ENCODE data around the gene MRPS27. TPM values are rescaled to one million over a fixed set of nuclear protein-coding genes. Genes with fewer than 3 reads are reported as not detected.
A peak's percentile ranks its signal among the peaks of the same experiment; 100 is the strongest.

Gene MRPS27
- total RNA-seq, 1 experiment from 2014 or later: 120 TPM

DNA sequence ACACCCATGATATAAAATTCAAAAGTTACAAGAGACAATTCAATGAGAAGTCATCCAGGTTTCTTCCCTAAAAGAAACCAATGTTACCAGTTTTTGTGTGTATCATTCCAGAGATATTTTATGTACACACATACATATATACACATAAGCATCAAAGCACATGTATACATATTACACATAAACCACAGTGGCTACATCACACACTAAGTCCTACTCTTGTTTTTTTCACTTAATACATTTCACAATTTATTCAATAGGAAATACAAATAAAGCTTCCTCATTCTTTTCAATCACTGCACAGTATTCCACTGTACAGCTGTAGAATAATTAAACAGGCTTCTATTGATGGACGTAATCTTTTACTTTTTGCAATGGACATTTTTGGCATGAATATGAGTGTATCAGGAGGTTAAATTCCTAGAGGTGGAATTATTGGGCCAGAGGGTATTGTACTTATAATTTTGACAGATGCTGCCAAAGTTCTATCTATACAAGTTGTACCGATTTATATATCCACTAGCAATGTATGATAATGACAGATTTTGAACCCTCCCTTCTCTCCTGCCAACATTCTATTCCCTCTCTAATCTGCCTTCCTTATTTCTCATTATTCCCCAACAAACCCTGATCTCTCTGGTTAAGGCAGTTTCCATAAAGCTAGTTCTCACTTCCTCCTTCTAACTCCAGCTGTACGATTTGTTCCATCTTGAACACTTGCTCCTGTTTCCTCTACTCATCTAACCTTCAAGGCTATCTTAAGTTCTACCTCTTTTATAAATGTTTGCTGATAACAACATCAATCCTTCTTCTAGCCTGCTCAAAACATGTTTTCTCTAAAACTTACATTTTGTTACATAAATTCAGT lies 35.2 kb downstream of the MRPS27 start:
- Histone ChIP-seq H3K9me3 (ENCODE audit: low read length) (no peaks in the 10 kb centered on the region), H2AFZ (ENCODE audit: low read length) (no peak overlapping the region), H3K4me2 (ENCODE audit: low read depth, low read length, poor library complexity, severe bottlenecking) (peak overlapping the region; percentile 52), H3K27ac (ENCODE audit: low read length) (peak overlapping the region; percentile 83), H3K9me2 (replicated peaks; ENCODE audit: insufficient read depth, low read length) (no peaks in the 10 kb centered on the region), H3K9ac (ENCODE audit: low read length) (peak overlapping the region; percentile 24), H4K20me1 (ENCODE audit: insufficient read depth, low read depth, low read length) (no peaks in the 10 kb centered on the region), H3K4me3 (ENCODE audit: low read length) (0 out of 2 replicates have a peak overlapping the region, but pooled peaks have one; percentile 4), H3K27me3 (ENCODE audit: low read length) (no peaks in the 10 kb centered on the region), H3K79me2 (ENCODE audit: low read length) (peaks cover 75% of the 10 kb centered on the region), H3K4me1 (ENCODE audit: low read length) (peaks cover 50% of the 10 kb centered on the region), H3K36me3 (ENCODE audit: insufficient read depth, low read length) (peaks cover 28% of the 10 kb centered on the region)
- peak; percentile 66 for DNase-seq

DNA sequence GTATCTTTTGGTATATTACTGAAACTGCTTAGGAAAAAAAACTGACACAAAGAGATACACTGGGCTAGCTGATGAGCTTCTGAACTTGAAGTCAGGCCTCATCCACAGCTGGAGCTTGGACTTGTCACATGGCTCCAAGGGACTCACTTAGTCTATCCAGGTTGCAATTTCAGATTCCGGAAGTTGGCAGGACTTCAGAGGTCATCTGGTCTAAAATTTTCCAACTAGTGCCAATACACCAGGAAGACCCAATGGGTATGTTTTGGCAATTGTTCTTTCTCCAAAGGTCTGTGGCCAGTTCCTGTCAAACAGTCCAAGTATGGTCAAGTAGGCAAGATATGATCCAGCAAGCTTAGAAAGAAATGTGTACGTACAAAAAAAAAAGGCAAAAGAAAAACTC lies 36.7 kb downstream of the MRPS27 start:
- Histone ChIP-seq H3K27ac (ENCODE audit: low read length) (peak overlapping the region; percentile 51), H3K9me3 (ENCODE audit: low read length) (no peaks in the 10 kb centered on the region), H4K20me1 (ENCODE audit: insufficient read depth, low read depth, low read length) (no peaks in the 10 kb centered on the region), H3K4me1 (ENCODE audit: low read length) (peaks cover 38% of the 10 kb centered on the region), H3K4me2 (ENCODE audit: low read depth, low read length, poor library complexity, severe bottlenecking) (no peak overlapping the region), H3K79me2 (ENCODE audit: low read length) (peaks cover 75% of the 10 kb centered on the region), H3K36me3 (ENCODE audit: insufficient read depth, low read length) (peaks cover 32% of the 10 kb centered on the region), H3K9ac (ENCODE audit: low read length) (no peak overlapping the region), H3K27me3 (ENCODE audit: low read length) (no peaks in the 10 kb centered on the region), H3K4me3 (ENCODE audit: low read length) (no peak overlapping the region), H3K9me2 (replicated peaks; ENCODE audit: insufficient read depth, low read length) (no peaks in the 10 kb centered on the region), H2AFZ (ENCODE audit: low read length) (no peak overlapping the region)
- DNase-seq: no peak

DNA sequence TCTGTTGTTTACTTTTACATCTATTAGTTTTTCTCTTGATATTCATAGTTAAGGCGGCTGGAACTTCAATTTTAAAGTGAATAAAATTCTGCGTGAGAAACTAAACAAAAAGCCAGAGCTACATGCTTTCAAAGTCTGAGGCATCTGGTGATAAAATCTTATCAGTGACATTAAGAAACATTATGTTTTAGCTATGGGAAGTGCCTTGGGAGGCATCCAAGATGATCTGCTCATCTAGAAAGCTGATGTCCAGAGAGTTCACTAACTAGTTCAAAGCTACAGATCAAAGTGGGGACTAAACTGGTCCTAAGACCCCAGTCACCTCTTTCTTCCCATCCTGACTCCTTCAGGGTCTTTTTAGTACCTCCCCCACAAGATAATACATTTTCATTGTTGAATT lies 37.2 kb downstream of the MRPS27 start:
- no peaks in the 10 kb centered on the region for H3K9me3 ChIP-seq (ENCODE audit: low read length)
- H2AFZ ChIP-seq (ENCODE audit: low read length): no peak overlapping the region
- H4K20me1 ChIP-seq (ENCODE audit: insufficient read depth, low read depth, low read length): no peaks in the 10 kb centered on the region
- H3K27ac ChIP-seq (ENCODE audit: low read length): peak overlapping the region; percentile 51
- H3K4me3 ChIP-seq (ENCODE audit: low read length): no peak overlapping the region
- H3K36me3 ChIP-seq (ENCODE audit: insufficient read depth, low read length): peaks cover 32% of the 10 kb centered on the region
- H3K79me2 ChIP-seq (ENCODE audit: low read length): peaks cover 76% of the 10 kb centered on the region
- peaks cover 38% of the 10 kb centered on the region for H3K4me1 ChIP-seq (ENCODE audit: low read length)
- no peak for DNase-seq
- H3K9me2 ChIP-seq (replicated peaks; ENCODE audit: insufficient read depth, low read length): no peaks in the 10 kb centered on the region
- H3K4me2 ChIP-seq (ENCODE audit: low read depth, low read length, poor library complexity, severe bottlenecking): no peak overlapping the region
- no peaks in the 10 kb centered on the region for H3K27me3 ChIP-seq (ENCODE audit: low read length)
- H3K9ac ChIP-seq (ENCODE audit: low read length): peak overlapping the region; percentile 7; the same call in 1 of the 2 replicates

DNA sequence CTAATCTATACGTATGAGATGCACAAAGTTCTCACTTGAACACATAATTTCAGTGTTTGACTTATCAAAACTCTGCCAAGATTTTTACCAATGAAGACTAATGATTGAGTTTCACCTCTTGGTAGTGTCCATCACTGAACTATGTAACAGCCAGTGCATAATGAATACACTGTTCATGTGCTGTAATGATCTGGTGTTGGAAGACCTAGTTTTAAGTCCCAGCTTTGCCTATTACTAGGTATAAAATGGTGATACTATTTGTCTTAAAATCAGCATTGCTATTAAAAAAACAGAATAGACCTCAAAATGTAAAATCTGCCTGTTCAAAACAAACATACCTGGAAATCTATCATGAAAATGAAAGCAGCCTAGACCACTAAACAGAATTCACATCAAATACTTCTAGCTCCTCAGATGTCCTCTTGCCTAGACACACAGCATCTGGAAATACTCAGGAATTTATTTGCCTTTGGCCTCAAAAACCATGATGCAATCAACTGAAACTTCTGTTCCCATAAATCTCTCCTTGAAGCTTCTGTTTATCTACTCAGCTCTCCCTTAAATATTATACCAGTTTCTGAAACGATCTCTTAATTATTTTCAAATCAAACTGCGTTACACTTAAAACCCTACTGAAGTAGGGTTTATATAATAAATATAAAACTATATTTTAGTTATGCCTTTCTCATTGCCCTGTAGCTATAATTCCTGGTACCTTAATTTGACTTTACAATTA lies 38.1 kb downstream of the MRPS27 start:
- Histone ChIP-seq H3K27ac (ENCODE audit: low read length) (peak overlapping the region; percentile 47), H3K36me3 (ENCODE audit: insufficient read depth, low read length) (peaks cover 32% of the 10 kb centered on the region)
- DNase-seq: no peak

DNA sequence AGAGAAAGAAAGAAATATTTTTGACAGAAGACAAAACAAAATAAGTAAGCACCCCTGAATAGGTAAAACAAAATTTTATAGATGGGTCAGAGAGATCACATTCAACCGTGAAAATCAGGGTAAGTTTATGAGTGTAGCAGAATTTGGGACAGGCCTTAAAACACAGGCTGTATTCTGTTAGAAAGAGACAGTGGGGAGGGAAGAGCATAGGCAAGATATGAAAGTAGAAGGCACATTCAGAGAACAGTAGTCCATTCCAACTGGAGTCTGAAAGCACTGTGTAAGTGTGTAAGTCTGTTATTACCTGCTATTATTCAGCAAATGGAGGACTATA lies 38.6 kb downstream of the MRPS27 start:
- Histone ChIP-seq H3K4me3 (ENCODE audit: low read length) (no peak overlapping the region), H3K4me2 (ENCODE audit: low read depth, low read length, poor library complexity, severe bottlenecking) (no peak overlapping the region), H3K9me2 (replicated peaks; ENCODE audit: insufficient read depth, low read length) (no peaks in the 10 kb centered on the region), H3K9me3 (ENCODE audit: low read length) (no peaks in the 10 kb centered on the region), H3K27ac (ENCODE audit: low read length) (peak overlapping the region; percentile 47), H3K79me2 (ENCODE audit: low read length) (peaks cover 83% of the 10 kb centered on the region), H3K27me3 (ENCODE audit: low read length) (no peaks in the 10 kb centered on the region), H4K20me1 (ENCODE audit: insufficient read depth, low read depth, low read length) (no peaks in the 10 kb centered on the region), H3K9ac (ENCODE audit: low read length) (no peak overlapping the region), H3K36me3 (ENCODE audit: insufficient read depth, low read length) (peaks cover 32% of the 10 kb centered on the region), H3K4me1 (ENCODE audit: low read length) (peaks cover 31% of the 10 kb centered on the region), H2AFZ (ENCODE audit: low read length) (no peak overlapping the region)
- DNase-seq: no peak

More for the DNA sequence above, 38.1 kb downstream of the MRPS27 start:
- Histone ChIP-seq H3K4me1 (ENCODE audit: low read length) (peaks cover 36% of the 10 kb centered on the region), H3K79me2 (ENCODE audit: low read length) (peaks cover 81% of the 10 kb centered on the region), H4K20me1 (ENCODE audit: insufficient read depth, low read depth, low read length) (no peaks in the 10 kb centered on the region), H3K4me2 (ENCODE audit: low read depth, low read length, poor library complexity, severe bottlenecking) (no peak overlapping the region), H3K9me3 (ENCODE audit: low read length) (no peaks in the 10 kb centered on the region), H3K9me2 (replicated peaks; ENCODE audit: insufficient read depth, low read length) (no peaks in the 10 kb centered on the region), H3K27me3 (ENCODE audit: low read length) (no peaks in the 10 kb centered on the region), H2AFZ (ENCODE audit: low read length) (no peak overlapping the region), H3K4me3 (ENCODE audit: low read length) (no peak overlapping the region), H3K9ac (ENCODE audit: low read length) (no peak overlapping the region)

DNA sequence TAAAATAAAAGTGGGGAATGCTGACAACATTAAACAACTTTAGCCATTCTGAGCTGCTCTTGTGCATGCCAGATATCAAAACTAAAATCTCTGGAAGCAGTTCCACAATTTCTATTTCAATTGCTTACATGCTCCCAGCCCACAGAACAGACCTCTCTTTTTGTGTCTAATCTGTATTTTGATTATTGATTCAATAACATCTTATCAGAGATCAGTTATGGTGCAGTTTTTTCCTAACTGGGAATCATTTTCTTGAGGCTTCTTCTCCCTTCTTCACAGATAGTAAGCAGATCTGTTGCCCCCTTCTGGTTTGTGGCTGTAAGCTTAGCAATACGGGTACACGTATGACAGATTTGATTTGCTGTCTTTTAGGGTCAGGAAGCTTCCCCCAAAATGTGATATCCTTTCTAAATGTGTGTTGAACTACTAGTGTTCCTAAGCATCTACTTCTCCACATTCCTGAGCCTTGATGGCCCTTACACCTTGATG lies 39.4 kb downstream of the MRPS27 start:
- H3K4me2 ChIP-seq (ENCODE audit: low read depth, low read length, poor library complexity, severe bottlenecking): no peak overlapping the region
- H3K36me3 ChIP-seq (ENCODE audit: insufficient read depth, low read length): peaks cover 32% of the 10 kb centered on the region
- H3K79me2 ChIP-seq (ENCODE audit: low read length): peaks cover 84% of the 10 kb centered on the region
- H3K9me3 ChIP-seq (ENCODE audit: low read length): no peaks in the 10 kb centered on the region
- no peaks in the 10 kb centered on the region for H4K20me1 ChIP-seq (ENCODE audit: insufficient read depth, low read depth, low read length)
- H3K27me3 ChIP-seq (ENCODE audit: low read length): no peaks in the 10 kb centered on the region
- H3K9me2 ChIP-seq (replicated peaks; ENCODE audit: insufficient read depth, low read length): no peaks in the 10 kb centered on the region
- DNase-seq: peak; percentile 60
- H2AFZ ChIP-seq (ENCODE audit: low read length): no peak overlapping the region
- peaks cover 23% of the 10 kb centered on the region for H3K4me1 ChIP-seq (ENCODE audit: low read length)
- no peak overlapping the region for H3K9ac ChIP-seq (ENCODE audit: low read length)
- H3K4me3 ChIP-seq (ENCODE audit: low read length): no peak overlapping the region
- H3K27ac ChIP-seq (ENCODE audit: low read length): peak overlapping the region; percentile 11

GRCh38 chr5:72276219-72276752 lies 43.8 kb downstream of the MRPS27 start:
- no peak for DNase-seq
- Histone ChIP-seq H3K36me3 (ENCODE audit: insufficient read depth, low read length) (peaks cover 26% of the 10 kb centered on the region), H3K9me3 (ENCODE audit: low read length) (no peaks in the 10 kb centered on the region), H3K4me1 (ENCODE audit: low read length) (0 out of 2 replicates have a peak, but pooled peaks cover 3% of the 10 kb centered on the region), H3K27me3 (ENCODE audit: low read length) (no peaks in the 10 kb centered on the region), H4K20me1 (ENCODE audit: insufficient read depth, low read depth, low read length) (no peaks in the 10 kb centered on the region), H3K4me2 (ENCODE audit: low read depth, low read length, poor library complexity, severe bottlenecking) (no peak overlapping the region), H3K9me2 (replicated peaks; ENCODE audit: insufficient read depth, low read length) (no peaks in the 10 kb centered on the region), H3K4me3 (ENCODE audit: low read length) (no peak overlapping the region), H3K79me2 (ENCODE audit: low read length) (peaks cover 90% of the 10 kb centered on the region), H2AFZ (ENCODE audit: low read length) (no peak overlapping the region), H3K27ac (ENCODE audit: low read length) (no peak overlapping the region), H3K9ac (ENCODE audit: low read length) (no peak overlapping the region)

DNA sequence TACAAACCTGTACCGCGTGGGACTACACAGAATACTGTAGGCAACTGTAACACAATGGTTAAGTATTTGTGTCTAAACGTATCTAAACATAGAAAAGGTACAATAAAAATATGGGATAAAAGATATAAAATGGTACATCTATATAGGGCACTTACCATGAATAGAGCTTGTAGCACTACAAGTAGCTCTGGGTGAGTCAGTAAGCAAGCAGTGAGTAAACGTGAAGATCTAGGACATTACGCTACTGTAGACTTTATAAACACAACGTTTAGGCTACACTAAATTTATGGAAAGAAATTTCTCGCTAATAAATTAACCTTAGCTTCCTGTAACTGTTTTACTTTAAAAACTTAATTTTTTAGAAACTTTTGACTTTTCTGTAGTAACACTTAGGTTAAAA lies 46.5 kb downstream of the MRPS27 start:
- no peak overlapping the region for H3K9ac ChIP-seq (ENCODE audit: low read length)
- H3K27ac ChIP-seq (ENCODE audit: low read length): no peak overlapping the region
- H3K4me1 ChIP-seq (ENCODE audit: low read length): 0 out of 2 replicates have a peak, but pooled peaks cover 3% of the 10 kb centered on the region
- no peaks in the 10 kb centered on the region for H4K20me1 ChIP-seq (ENCODE audit: insufficient read depth, low read depth, low read length)
- no peak overlapping the region for H2AFZ ChIP-seq (ENCODE audit: low read length)
- H3K27me3 ChIP-seq (ENCODE audit: low read length): no peaks in the 10 kb centered on the region
- no peaks in the 10 kb centered on the region for H3K9me3 ChIP-seq (ENCODE audit: low read length)
- H3K79me2 ChIP-seq (ENCODE audit: low read length): peaks cover 87% of the 10 kb centered on the region
- H3K4me2 ChIP-seq (ENCODE audit: low read depth, low read length, poor library complexity, severe bottlenecking): no peak overlapping the region
- no peak overlapping the region for H3K4me3 ChIP-seq (ENCODE audit: low read length)
- no peak for DNase-seq
- peaks cover 13% of the 10 kb centered on the region for H3K36me3 ChIP-seq (ENCODE audit: insufficient read depth, low read length)
- no peaks in the 10 kb centered on the region for H3K9me2 ChIP-seq (replicated peaks; ENCODE audit: insufficient read depth, low read length)
